LNCaP clone FGC (cell line): ENCODE results near the gene MARCHF3.

ENCODE experiments used
- DNase-seq: peaks from one replicate; pipeline ENCODE4 v3.0.0-alpha.2; 2011; ENCODE audit warnings: low read depth
- H3K4me3 ChIP-seq: 2 replicates; pipeline ENCODE4 v1.5.1; 2011; ENCODE audit warnings: mild to moderate bottlenecking, low read depth, low read length, control low read depth
- CTCF ChIP-seq: IDR thresholded peaks from 2 replicates; pipeline ENCODE4 v1.5.1; 2012; ENCODE audit warnings: mild to moderate bottlenecking; ENCODE audit not compliant: control insufficient read depth, insufficient read depth; ENCODE audit errors: extremely low read depth

The MARCHF3 gene

GRCh38 chr5:126938466-126938865 is 91.9 kb downstream of the MARCHF3 start:
- TF ChIP-seq CTCF: no peak
- no peak overlapping the region for H3K4me3 ChIP-seq
- no peak for DNase-seq

- TF ChIP-seq CTCF: no peak
- no peak for DNase-seq
- no peak overlapping the region for H3K4me3 ChIP-seq
Measured at GRCh38 chr5:126937771-126938170, 92.6 kb downstream of the MARCHF3 start.

- TF ChIP-seq CTCF: no peak
- no peak for DNase-seq
- no peak overlapping the region for H3K4me3 ChIP-seq
Measured at GRCh38 chr5:126936775-126937418, 93.5 kb downstream of the MARCHF3 start.

- DNase-seq: no peak
- H3K4me3 ChIP-seq: no peak overlapping the region
- no peak for TF ChIP-seq CTCF
Measured at GRCh38 chr5:126931963-126932660, 98.2 kb downstream of the MARCHF3 start.

- H3K4me3 ChIP-seq: no peak overlapping the region
- DNase-seq: no peak
- no peak for TF ChIP-seq CTCF
Measured at GRCh38 chr5:126928041-126928440, 102.3 kb downstream of the MARCHF3 start.

GRCh38 chr5:126927429-126927828 is 102.9 kb downstream of the MARCHF3 start:
- no peak for DNase-seq
- TF ChIP-seq CTCF: no peak
- H3K4me3 ChIP-seq: no peak overlapping the region
